ENCODE measurements around the gene AKT3. TPM values are rescaled to one million over a fixed set of nuclear protein-coding genes. Genes with fewer than 3 reads are reported as not detected.

AKT3 gene
- polyA plus RNA-seq, 1 donor (not counting 4 experiments of a cell fraction or from before 2014, with no cell fraction given), result 2.9 TPM

DNA sequence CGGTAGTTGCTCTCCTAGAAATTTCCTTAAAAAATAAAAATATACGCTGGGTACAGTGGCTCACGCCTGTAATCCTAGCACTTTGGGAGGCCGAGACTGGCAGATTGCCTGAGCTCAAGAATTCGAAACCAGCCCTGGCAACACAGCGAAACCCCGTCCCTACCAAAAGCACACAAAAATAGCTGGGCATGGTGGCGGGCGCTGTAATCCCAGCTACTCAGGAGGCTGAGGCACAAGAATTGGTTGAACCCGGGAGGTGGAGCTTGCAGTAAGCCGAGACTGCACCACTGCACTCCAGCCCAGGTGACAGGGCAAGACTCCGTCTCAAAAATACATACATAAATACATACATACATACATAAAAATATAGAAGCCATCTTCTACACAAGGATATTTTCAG lies 262.8 kb downstream of the AKT3 start:
- no peak for FAIRE-seq
- H3K27ac ChIP-seq (ENCODE audit: control insufficient read depth, insufficient read depth, low read length), result no peak overlapping the region
- H3K9me3 ChIP-seq (ENCODE audit: control insufficient read depth, low read depth, low read length), result peaks cover 5% of the 10 kb centered on the region
- H2AFZ ChIP-seq (ENCODE audit: control insufficient read depth, low read length), result no peak overlapping the region
- dilution Hi-C loops (cut with MboI; ENCODE audit: extremely low pct_ligation_motif_present, low sequenced_read_pairs), result no loop called here
- no peak for DNase-seq (ENCODE audit: low read depth, low spot score)
- H3K79me2 ChIP-seq (ENCODE audit: control insufficient read depth, insufficient read depth, low read length), result no peaks in the 10 kb centered on the region
- no peaks in the 10 kb centered on the region for H3K36me3 ChIP-seq (ENCODE audit: control insufficient read depth in 2 of 2, extremely low read depth in 1 of 2, insufficient read depth in 2 of 2, low read length in 2 of 2)
- no peaks in the 10 kb centered on the region for H3K4me1 ChIP-seq (ENCODE audit: control insufficient read depth, extremely low read depth, insufficient read depth, low read length)
- no peak overlapping the region for H3K4me2 ChIP-seq (ENCODE audit: control insufficient read depth, extremely low read depth, insufficient read depth, low read depth, low read length)
- no peaks in the 10 kb centered on the region for H3K27me3 ChIP-seq (ENCODE audit: control insufficient read depth, extremely low read depth, insufficient read depth, low read length)
- H3K9me1 ChIP-seq (ENCODE audit: control insufficient read depth, extremely low read depth, insufficient read depth, low read length), result no peaks in the 10 kb centered on the region
- TF ChIP-seq, protein P1, sequence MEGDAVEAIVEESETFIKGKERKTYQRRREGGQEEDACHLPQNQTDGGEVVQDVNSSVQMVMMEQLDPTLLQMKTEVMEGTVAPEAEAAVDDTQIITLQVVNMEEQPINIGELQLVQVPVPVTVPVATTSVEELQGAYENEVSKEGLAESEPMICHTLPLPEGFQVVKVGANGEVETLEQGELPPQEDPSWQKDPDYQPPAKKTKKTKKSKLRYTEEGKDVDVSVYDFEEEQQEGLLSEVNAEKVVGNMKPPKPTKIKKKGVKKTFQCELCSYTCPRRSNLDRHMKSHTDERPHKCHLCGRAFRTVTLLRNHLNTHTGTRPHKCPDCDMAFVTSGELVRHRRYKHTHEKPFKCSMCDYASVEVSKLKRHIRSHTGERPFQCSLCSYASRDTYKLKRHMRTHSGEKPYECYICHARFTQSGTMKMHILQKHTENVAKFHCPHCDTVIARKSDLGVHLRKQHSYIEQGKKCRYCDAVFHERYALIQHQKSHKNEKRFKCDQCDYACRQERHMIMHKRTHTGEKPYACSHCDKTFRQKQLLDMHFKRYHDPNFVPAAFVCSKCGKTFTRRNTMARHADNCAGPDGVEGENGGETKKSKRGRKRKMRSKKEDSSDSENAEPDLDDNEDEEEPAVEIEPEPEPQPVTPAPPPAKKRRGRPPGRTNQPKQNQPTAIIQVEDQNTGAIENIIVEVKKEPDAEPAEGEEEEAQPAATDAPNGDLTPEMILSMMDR (optimal IDR thresholded peaks at IDR 0.05 in 1 of 3, IDR thresholded peaks at IDR 0.05 in 1 of 3, conservative IDR thresholded peaks at IDR 0.05 in 1 of 3; ENCODE audit: extremely low read depth in 1 of 3, insufficient read depth in 2 of 3, low read length in 3 of 3), result no peak
- no peak for TF ChIP-seq EZH2 (IDR thresholded peaks at IDR 0.05; ENCODE audit: low read length)
- no peak overlapping the region for H3K4me3 ChIP-seq (ENCODE audit: control insufficient read depth in 2 of 3, extremely low read depth in 1 of 3, insufficient read depth in 2 of 3, low read depth in 1 of 3, low read length in 3 of 3)
- H4K20me1 ChIP-seq (ENCODE audit: control insufficient read depth, extremely low read depth, insufficient read depth, low read length), result no peaks in the 10 kb centered on the region
- no peak overlapping the region for H3K9ac ChIP-seq (ENCODE audit: control insufficient read depth, extremely low read depth, insufficient read depth, low read length)

DNA sequence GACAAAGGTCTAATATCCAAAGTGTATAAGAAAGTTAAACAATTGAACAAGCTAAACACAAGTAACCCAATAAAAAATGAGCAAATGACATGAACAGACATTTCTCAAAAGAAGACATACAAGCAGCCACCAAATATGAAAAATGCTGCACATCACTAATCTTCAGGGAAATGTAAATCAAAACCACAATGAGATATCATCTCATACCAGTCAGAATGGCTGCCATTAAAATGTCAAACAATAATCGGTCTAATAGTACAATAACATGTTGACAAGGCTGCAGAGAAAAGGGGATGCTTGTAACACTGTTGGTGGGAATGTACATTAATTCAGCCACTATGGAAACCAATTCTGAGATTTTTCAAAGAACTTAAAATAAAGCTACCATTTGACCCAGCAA lies 264.1 kb downstream of the AKT3 start:
- dilution Hi-C loops (cut with MboI; ENCODE audit: extremely low pct_ligation_motif_present, low sequenced_read_pairs), result no loop called here
- Histone ChIP-seq H2AFZ (ENCODE audit: control insufficient read depth, low read length) (no peak overlapping the region), H3K27ac (ENCODE audit: control insufficient read depth, insufficient read depth, low read length) (no peak overlapping the region), H3K4me2 (ENCODE audit: control insufficient read depth, extremely low read depth, insufficient read depth, low read depth, low read length) (no peak overlapping the region), H3K4me3 (ENCODE audit: control insufficient read depth in 2 of 3, extremely low read depth in 1 of 3, insufficient read depth in 2 of 3, low read depth in 1 of 3, low read length in 3 of 3) (no peak overlapping the region), H3K9ac (ENCODE audit: control insufficient read depth, extremely low read depth, insufficient read depth, low read length) (no peak overlapping the region), H3K9me3 (ENCODE audit: control insufficient read depth, low read depth, low read length) (peaks cover 8% of the 10 kb centered on the region), H3K79me2 (ENCODE audit: control insufficient read depth, insufficient read depth, low read length) (no peaks in the 10 kb centered on the region), H3K36me3 (ENCODE audit: control insufficient read depth in 2 of 2, extremely low read depth in 1 of 2, insufficient read depth in 2 of 2, low read length in 2 of 2) (no peaks in the 10 kb centered on the region), H4K20me1 (ENCODE audit: control insufficient read depth, extremely low read depth, insufficient read depth, low read length) (no peaks in the 10 kb centered on the region), H3K4me1 (ENCODE audit: control insufficient read depth, extremely low read depth, insufficient read depth, low read length) (no peaks in the 10 kb centered on the region), H3K27me3 (ENCODE audit: control insufficient read depth, extremely low read depth, insufficient read depth, low read length) (no peaks in the 10 kb centered on the region), H3K9me1 (ENCODE audit: control insufficient read depth, extremely low read depth, insufficient read depth, low read length) (no peaks in the 10 kb centered on the region)
- FAIRE-seq, result no peak
- DNase-seq (ENCODE audit: low read depth, low spot score), result no peak
- TF ChIP-seq EZH2 (IDR thresholded peaks at IDR 0.05; ENCODE audit: low read length), result no peak
- TF ChIP-seq, protein P1 (optimal IDR thresholded peaks at IDR 0.05 in 1 of 3, IDR thresholded peaks at IDR 0.05 in 1 of 3, conservative IDR thresholded peaks at IDR 0.05 in 1 of 3; ENCODE audit: extremely low read depth in 1 of 3, insufficient read depth in 2 of 3, low read length in 3 of 3), result no peak
